GM12872 (cell line): ENCODE results near the gene SLC41A1.

Experiments used
- TF ChIP-seq, protein P1 (sequence below): IDR thresholded peaks from 3 replicates; pipeline ENCODE4 v1.5.1; 2011; ENCODE audit warnings: low read depth, mild to moderate bottlenecking, low read length, moderate library complexity; ENCODE audit not compliant: insufficient read depth

Gene SLC41A1

DNA sequence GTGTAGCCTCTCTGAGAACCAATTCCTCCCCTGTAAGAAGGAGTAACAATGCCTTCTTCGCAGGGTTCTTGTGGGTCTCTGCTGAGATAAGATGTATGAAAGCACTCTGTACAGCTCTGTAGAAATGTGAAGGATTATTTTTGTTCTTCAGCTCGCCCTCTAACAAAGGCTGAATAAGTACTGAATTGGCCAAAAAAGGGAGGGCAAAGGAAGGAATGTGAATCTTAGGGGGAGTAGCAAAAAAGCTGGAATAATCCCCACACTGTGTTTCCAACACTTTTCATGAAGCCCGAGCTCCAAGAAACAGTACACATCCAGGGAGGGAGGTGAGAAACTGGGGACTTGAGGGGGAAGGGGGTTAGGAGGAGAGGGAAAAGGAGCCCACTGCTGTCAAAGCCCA is 14.0 kb upstream of the SLC41A1 start:
- TF ChIP-seq, protein P1, sequence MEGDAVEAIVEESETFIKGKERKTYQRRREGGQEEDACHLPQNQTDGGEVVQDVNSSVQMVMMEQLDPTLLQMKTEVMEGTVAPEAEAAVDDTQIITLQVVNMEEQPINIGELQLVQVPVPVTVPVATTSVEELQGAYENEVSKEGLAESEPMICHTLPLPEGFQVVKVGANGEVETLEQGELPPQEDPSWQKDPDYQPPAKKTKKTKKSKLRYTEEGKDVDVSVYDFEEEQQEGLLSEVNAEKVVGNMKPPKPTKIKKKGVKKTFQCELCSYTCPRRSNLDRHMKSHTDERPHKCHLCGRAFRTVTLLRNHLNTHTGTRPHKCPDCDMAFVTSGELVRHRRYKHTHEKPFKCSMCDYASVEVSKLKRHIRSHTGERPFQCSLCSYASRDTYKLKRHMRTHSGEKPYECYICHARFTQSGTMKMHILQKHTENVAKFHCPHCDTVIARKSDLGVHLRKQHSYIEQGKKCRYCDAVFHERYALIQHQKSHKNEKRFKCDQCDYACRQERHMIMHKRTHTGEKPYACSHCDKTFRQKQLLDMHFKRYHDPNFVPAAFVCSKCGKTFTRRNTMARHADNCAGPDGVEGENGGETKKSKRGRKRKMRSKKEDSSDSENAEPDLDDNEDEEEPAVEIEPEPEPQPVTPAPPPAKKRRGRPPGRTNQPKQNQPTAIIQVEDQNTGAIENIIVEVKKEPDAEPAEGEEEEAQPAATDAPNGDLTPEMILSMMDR, result no peak

DNA sequence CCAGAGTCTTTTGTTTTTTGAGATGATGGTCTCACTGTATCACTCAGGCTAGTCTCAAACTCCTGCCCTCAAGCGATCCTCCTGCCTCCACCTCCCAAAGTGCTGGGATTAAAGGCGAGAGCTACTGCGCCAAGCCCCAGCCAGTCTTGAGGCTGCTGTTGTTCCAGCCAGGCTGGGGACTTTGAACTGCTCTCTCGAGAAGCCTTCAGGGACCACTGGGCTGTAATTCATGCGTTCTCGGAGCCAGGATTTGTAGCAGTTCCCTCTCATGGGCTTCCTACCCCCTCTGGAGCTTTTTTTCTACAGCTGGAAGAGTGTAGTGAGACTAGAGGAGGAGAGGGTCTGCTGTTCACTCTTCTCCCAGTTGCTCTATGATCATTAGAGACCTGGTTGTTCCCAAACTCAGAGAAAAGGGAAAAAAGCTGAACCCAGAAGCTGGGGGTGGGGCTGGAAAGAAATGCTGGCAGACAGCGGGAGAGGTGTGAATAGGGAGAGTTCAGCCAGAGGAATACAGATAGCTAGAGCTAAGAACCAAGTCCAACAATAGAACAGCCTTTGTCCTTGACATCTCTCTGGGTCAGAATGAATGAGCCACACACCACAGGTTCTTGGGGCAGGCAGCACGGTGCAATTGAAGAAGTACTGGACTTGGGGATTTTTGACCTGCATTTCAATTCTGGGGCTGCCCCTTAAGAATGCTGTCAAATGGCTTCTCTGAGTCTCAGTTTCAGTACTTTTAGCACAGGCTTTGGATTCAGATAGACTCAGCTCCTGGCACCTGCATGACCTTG is 13.2 kb upstream of the SLC41A1 start:
- TF ChIP-seq, protein P1, result no peak

DNA sequence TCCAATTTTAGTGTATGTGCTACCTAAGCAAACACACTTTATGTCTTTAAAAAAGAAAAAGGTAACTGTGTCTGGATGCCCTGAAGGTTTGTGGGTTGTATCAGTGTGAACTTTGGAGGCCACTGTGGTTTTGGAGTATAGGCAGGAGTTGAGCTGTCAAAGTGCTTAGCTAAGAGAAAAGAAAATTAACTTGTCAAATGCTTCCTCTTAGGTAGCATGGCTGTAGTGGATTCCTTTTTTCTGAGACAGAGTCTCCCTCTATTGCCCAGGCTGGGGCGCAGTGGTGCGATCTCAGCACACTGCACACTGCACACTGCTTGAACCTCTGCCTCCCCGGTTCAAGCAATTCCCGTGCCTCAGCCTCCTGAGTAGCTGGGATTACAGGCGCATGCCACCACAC is 11.2 kb upstream of the SLC41A1 start:
- TF ChIP-seq, protein P1, result no peak

DNA sequence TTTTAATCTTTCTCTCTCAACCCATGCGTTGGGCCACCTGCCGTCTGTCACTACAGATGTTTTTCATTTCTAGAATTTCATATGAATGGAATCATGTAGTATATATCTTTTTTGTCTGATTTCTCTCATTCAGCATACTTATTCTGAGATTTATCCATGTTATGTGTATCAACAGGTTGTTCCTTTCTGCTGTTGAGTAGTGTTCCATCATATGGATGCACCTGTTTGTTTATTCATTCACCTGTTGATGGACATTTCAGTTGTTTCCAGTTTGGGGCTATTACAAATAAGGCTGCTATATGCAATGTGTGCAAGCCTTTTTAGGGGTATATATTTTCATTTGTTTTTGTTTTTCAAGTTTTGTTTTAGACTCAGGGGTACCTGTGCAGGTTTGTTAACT is 9.4 kb upstream of the SLC41A1 start:
- TF ChIP-seq, protein P1, result no peak

DNA sequence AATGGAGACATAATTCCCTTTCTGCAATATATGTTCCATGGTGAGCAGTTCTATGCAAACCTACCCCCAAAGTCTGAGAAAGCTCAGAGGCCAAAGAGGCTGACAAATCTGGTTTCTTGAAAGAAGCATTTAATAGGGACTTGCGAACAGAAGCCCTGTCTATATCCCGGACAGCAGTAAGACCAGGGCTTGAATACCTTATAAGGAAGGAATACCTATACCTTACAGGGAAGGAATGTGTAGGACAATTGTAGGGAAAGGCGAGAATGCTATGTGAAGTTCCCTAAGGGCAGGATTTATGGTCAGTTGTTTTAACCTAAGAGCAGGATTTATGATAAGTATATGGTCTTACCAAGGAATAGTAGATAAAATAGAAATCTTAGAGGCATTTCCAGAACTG is 5.0 kb upstream of the SLC41A1 start:
- TF ChIP-seq, protein P1, result no peak

DNA sequence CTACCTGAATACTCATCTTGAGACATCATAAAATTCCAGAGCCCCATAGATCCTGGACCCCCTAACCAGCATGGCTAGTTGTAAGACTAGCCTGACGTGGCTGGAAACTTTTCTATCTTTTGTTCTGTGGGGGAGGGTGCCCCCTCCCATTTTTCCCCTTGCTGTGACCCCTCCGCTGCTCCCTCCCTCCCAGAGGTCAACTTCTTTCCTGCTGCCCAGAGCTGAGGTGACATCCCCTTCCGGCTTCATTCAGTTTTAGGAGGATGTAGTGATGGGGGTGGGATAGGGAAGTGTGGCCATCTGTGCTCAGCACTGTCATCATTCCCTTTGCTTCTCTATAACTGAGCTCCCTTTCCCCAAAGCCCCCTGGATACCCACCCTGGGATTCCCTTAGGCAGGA is 4.4 kb upstream of the SLC41A1 start:
- TF ChIP-seq, protein P1, result no peak

DNA sequence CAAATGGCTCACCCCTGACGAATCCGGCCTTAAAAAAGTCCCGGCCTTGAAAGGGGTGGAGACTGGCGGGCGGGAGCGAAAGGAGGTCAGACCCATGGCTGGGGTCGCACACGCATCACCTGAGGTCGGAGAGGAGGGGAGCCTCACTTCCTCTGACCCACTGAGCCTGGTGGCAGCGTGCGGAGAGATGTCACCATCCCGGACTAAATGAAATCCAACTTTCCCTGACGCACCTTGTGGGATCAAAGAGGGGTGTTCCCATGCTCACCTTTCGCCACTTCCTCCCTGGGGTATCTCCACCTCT is 709 bp upstream of the SLC41A1 start:
- TF ChIP-seq, protein P1, result no peak
